ENCODE results near the gene MYL6.

MYL6 gene

GRCh38 chr12:56121204-56121870, 36.8 kb upstream of the MYL6 start:
- H3K4me3 ChIP-seq = no peak overlapping the region
- H3K9me3 ChIP-seq = no peaks in the 10 kb centered on the region
- no peaks in the 10 kb centered on the region for H3K27me3 ChIP-seq (ENCODE audit: low read depth)
- peaks cover 10% of the 10 kb centered on the region for H3K4me1 ChIP-seq
- peaks cover 25% of the 10 kb centered on the region for H3K36me3 ChIP-seq (replicated peaks)
- in situ Hi-C loops (cut with MboI; ENCODE audit: low sequenced_read_pairs) = loop anchor here (25.0 kb wide), 1 partner anchor 1834 kb away; the partner anchor contains the start of genes CBX5 and HNRNPA1
- no peak for DNase-seq (ENCODE audit: low spot score in 2 of 2)

DNA sequence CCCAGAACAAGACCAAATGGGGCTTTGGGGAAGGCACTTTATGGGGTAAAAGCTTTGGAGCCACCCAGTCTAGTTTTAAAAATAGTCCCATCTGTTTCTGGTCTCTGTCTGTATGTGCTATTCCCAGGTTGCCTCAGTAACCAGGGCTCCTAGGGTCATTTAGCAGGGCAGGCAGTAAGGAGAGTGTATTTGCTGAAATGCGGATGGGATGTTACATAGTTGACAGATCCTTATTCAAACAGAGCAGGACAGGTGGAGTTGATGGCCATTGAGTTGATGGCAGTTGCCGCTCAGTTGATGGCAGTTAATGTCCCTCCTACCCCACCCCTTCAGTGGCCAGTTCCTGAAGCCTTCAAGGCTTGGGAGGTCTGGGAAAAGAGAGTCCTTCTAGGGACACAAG, 35.5 kb upstream of the MYL6 start:
- in situ Hi-C loops (cut with MboI; ENCODE audit: low sequenced_read_pairs) = loop anchor here (25.0 kb wide), 1 partner anchor 1835 kb away; the partner anchor contains the start of genes CBX5 and HNRNPA1
- Histone ChIP-seq H3K4me1 (peaks cover 20% of the 10 kb centered on the region), H3K9me3 (no peaks in the 10 kb centered on the region), H3K27me3 (ENCODE audit: low read depth) (no peaks in the 10 kb centered on the region), H3K4me3 (no peak overlapping the region), H3K36me3 (replicated peaks) (peaks cover 14% of the 10 kb centered on the region)
- no peak for DNase-seq (ENCODE audit: low spot score in 2 of 2)

GRCh38 chr12:56124133-56124532, 34.0 kb upstream of the MYL6 start:
- no peaks in the 10 kb centered on the region for H3K27me3 ChIP-seq (ENCODE audit: low read depth)
- peaks cover 12% of the 10 kb centered on the region for H3K36me3 ChIP-seq (replicated peaks)
- no peak overlapping the region for H3K4me3 ChIP-seq
- H3K4me1 ChIP-seq = peaks cover 18% of the 10 kb centered on the region
- no peak for DNase-seq (ENCODE audit: low spot score in 2 of 2)
- no peaks in the 10 kb centered on the region for H3K9me3 ChIP-seq
- in situ Hi-C loops (cut with MboI; ENCODE audit: low sequenced_read_pairs) = loop anchor here (25.0 kb wide), 1 partner anchor 1837 kb away; the partner anchor contains the start of genes CBX5 and HNRNPA1

- in situ Hi-C loops (cut with MboI; ENCODE audit: low sequenced_read_pairs) = no loop called here
- H3K4me1 ChIP-seq = peaks cover 18% of the 10 kb centered on the region
- H3K27me3 ChIP-seq (ENCODE audit: low read depth) = no peaks in the 10 kb centered on the region
- H3K4me3 ChIP-seq = no peak overlapping the region
- no peaks in the 10 kb centered on the region for H3K9me3 ChIP-seq
- DNase-seq (ENCODE audit: low spot score in 2 of 2) = no peak
- H3K36me3 ChIP-seq (replicated peaks) = peaks cover 18% of the 10 kb centered on the region
Measured at GRCh38 chr12:56126732-56127239, 31.4 kb upstream of the MYL6 start.

DNA sequence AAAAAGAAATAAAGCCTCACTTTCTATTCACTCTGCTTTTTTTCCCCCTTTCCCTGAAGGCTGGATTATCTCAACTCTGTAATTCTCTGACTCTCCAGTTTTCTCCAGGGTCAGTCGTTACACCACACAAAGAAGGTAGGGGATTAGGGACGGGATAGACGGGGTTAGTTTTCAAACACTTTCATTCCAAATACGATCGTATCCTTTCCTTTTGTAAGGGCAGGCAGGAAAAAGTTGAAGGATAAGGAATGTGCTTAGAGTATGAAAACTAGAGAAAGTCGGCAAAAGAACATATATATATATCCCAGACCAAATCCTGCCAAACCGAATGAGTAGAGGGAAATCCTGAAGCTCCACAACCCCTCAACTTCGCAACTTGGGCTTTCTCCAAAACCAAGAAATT, 30.7 kb upstream of the MYL6 start:
- Histone ChIP-seq H3K27me3 (ENCODE audit: low read depth) (no peaks in the 10 kb centered on the region), H3K36me3 (replicated peaks) (peaks cover 25% of the 10 kb centered on the region), H3K4me1 (peaks cover 18% of the 10 kb centered on the region), H3K4me3 (peak overlapping the region; percentile 22), H3K9me3 (no peaks in the 10 kb centered on the region)
- in situ Hi-C loops (cut with MboI; ENCODE audit: low sequenced_read_pairs) = no loop called here
- DNase-seq (ENCODE audit: low spot score in 2 of 2) = peak in 1 of 2 experiments; percentile 49

- Histone ChIP-seq H3K27me3 (ENCODE audit: low read depth) (no peaks in the 10 kb centered on the region), H3K9me3 (no peaks in the 10 kb centered on the region), H3K4me3 (peak within 1 kb of the TSS; percentile 62), H3K36me3 (replicated peaks) (peaks cover 31% of the 10 kb centered on the region), H3K4me1 (peaks cover 18% of the 10 kb centered on the region)
- DNase-seq (ENCODE audit: low spot score in 2 of 2) = peak; percentile 99 to 100
- in situ Hi-C loops (cut with MboI; ENCODE audit: low sequenced_read_pairs) = no loop called here
Measured at GRCh38 chr12:56127888-56128669, 30.1 kb upstream of the MYL6 start, which contains the start of gene ESYT1. ESYT1 (plus strand) TSS chr12:56128267; CDS start chr12:56128320, 53 bp downstream.

- H3K4me1 ChIP-seq = peaks cover 18% of the 10 kb centered on the region
- in situ Hi-C loops (cut with MboI; ENCODE audit: low sequenced_read_pairs) = no loop called here
Measured at GRCh38 chr12:56128670-56129205, 29.4 kb upstream of the MYL6 start.

DNA sequence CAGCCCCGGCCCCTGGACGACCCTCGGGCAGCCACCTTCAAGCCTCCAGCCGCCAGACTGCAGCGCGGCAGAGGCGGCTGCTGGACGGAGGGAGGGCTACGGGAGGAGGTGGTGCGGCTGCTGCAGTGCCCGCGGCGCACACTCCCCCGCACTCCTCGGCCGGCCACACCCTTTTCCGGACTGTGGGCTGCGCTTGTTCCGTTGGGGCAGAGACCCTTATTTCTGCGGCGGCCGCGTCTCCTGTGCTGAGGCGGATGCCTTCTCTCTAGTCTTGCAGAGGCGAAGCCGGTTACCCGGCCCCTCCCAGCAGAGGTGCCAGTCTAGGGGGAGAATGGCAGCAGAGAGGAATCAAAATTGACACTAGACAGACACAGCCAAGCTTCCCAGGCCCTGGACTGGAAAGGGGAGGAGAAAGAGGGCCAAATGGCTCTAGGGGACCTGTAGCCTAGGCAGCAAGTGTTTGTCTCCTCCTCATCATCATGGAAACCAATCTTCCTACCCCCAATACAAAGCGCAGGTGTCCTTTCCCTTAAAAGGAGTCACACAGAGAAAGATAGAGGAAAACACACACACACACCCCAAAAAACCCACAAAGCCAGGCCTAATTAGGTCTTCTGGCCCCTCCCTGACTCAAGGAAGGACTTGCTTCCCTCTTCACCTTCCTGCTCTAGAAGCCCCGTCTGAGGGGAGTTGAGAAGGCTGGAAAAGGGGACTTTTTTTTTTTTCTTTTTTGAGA, 28.8 kb upstream of the MYL6 start:
- H3K9me3 ChIP-seq = no peaks in the 10 kb centered on the region
- H3K4me3 ChIP-seq = peak overlapping the region; percentile 62
- peak; percentile 78 to 85 for DNase-seq (ENCODE audit: low spot score in 2 of 2)
- H3K36me3 ChIP-seq (replicated peaks) = peaks cover 44% of the 10 kb centered on the region
- peaks cover 18% of the 10 kb centered on the region for H3K4me1 ChIP-seq
- in situ Hi-C loops (cut with MboI; ENCODE audit: low sequenced_read_pairs) = no loop called here
- H3K27me3 ChIP-seq (ENCODE audit: low read depth) = no peaks in the 10 kb centered on the region

More at GRCh38 chr12:56128670-56129205, 29.4 kb upstream of the MYL6 start:
- peak overlapping the region; percentile 62 for H3K4me3 ChIP-seq
- H3K9me3 ChIP-seq = no peaks in the 10 kb centered on the region
- H3K27me3 ChIP-seq (ENCODE audit: low read depth) = no peaks in the 10 kb centered on the region
- DNase-seq (ENCODE audit: low spot score in 2 of 2) = peak in 1 of 2 experiments; percentile 51
- H3K36me3 ChIP-seq (replicated peaks) = peaks cover 37% of the 10 kb centered on the region

- in situ Hi-C loops (cut with MboI; ENCODE audit: low sequenced_read_pairs) = no loop called here
- peaks cover 18% of the 10 kb centered on the region for H3K4me1 ChIP-seq
- no peak for DNase-seq (ENCODE audit: low spot score in 2 of 2)
Measured at GRCh38 chr12:56129942-56130495, 28.1 kb upstream of the MYL6 start.

DNA sequence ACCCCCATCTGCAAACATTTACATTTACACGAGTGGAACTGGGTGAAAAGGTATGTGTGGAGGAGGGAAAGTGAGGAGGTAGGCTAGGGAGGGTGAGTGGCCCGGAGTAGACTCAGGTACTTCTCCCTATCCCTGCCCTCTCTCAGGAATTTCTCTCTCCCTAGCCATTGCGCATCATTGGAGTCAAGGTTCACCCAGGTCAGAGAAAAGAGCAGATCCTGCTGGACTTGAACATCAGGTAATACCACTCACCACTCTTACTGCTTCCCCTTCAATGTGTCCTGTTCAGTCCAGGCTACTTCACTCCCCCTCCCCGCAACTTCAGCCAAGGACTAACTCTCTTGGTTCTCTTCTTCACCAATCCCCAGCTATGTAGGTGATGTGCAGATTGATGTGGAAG, 27.3 kb upstream of the MYL6 start:
- Histone ChIP-seq H3K36me3 (replicated peaks) (peaks cover 56% of the 10 kb centered on the region), H3K4me3 (no peak overlapping the region), H3K27me3 (ENCODE audit: low read depth) (no peaks in the 10 kb centered on the region), H3K4me1 (peaks cover 18% of the 10 kb centered on the region), H3K9me3 (no peaks in the 10 kb centered on the region)
- DNase-seq (ENCODE audit: low spot score in 2 of 2) = no peak
- in situ Hi-C loops (cut with MboI; ENCODE audit: low sequenced_read_pairs) = no loop called here

More at GRCh38 chr12:56129942-56130495, 28.1 kb upstream of the MYL6 start:
- Histone ChIP-seq H3K27me3 (ENCODE audit: low read depth) (no peaks in the 10 kb centered on the region), H3K9me3 (no peaks in the 10 kb centered on the region), H3K4me3 (no peak overlapping the region), H3K36me3 (replicated peaks) (peaks cover 50% of the 10 kb centered on the region)

- DNase-seq (ENCODE audit: low spot score in 2 of 2) = no peak
- Histone ChIP-seq H3K4me3 (no peak overlapping the region), H3K36me3 (replicated peaks) (peaks cover 86% of the 10 kb centered on the region), H3K27me3 (ENCODE audit: low read depth) (no peaks in the 10 kb centered on the region), H3K9me3 (no peaks in the 10 kb centered on the region), H3K4me1 (peaks cover 2% of the 10 kb centered on the region; the same call in 1 of the 2 replicates)
- in situ Hi-C loops (cut with MboI; ENCODE audit: low sequenced_read_pairs) = no loop called here
Measured at GRCh38 chr12:56134897-56135296, 23.3 kb upstream of the MYL6 start.

- Histone ChIP-seq H3K27me3 (ENCODE audit: low read depth) (no peaks in the 10 kb centered on the region), H3K36me3 (replicated peaks) (peaks cover 85% of the 10 kb centered on the region), H3K4me1 (no peaks in the 10 kb centered on the region), H3K4me3 (no peak overlapping the region), H3K9me3 (no peaks in the 10 kb centered on the region)
- no peak for DNase-seq (ENCODE audit: low spot score in 2 of 2)
- in situ Hi-C loops (cut with MboI; ENCODE audit: low sequenced_read_pairs) = no loop called here
Measured at GRCh38 chr12:56137853-56138571, 20.1 kb upstream of the MYL6 start.

Data from HAP-1 (cell line).